Breast epithelium (tissue), 3 donors: ENCODE results near the gene UBE2L3.

ENCODE experiments used
- POLR2A ChIP-seq: fragments of 450-650 bp; IDR thresholded peaks from one replicate; pipeline ENCODE4 v1.6.1; 2016; ENCODE audit warnings: antibody characterized with exemption, mild to moderate bottlenecking, moderate library complexity
- TF ChIP-seq, protein P1 (sequence below), 3 donors: fragments of 450-650 bp; IDR thresholded peaks; one replicate each; pipeline ENCODE4 v1.5.1; 2016 to 2017; ENCODE audit warnings: antibody characterized with exemption in 3 of 3, mild to moderate bottlenecking in 3 of 3, moderate library complexity in 3 of 3

DNA sequence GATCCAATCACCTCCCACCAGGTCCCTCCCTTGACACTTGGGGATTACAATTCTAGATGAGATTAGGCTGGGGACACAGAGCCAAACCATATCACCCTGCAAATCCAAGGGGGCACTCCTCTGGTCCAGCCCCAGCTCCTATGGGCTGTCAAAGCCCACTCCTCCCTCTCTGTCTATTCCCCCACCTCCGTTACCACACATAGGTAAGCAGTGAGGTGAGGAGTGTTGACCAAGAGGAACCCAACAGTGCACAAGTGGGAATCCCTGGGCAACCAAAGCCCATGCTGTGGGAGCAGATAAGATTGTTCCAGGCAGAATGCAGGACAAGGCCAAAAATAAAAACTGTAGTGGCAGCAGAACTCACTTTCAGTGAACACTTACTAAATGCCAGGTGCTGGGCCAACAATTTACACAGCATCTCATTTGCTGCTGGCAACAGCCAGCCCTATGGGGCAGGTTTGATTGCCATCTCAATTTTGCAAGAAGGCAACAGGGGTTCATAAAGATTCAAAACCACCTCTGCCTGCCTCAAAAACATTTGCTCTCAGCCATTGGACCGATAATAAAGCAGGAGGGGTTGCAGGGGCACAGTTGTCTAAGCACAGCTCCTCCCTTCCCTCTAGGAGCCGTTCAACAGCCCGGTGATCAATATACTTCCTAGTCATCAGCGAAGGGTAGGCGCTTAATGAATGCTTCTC, 83.5 kb downstream of the UBE2L3 start:
- no peak for TF ChIP-seq POLR2A
- TF ChIP-seq, protein P1, sequence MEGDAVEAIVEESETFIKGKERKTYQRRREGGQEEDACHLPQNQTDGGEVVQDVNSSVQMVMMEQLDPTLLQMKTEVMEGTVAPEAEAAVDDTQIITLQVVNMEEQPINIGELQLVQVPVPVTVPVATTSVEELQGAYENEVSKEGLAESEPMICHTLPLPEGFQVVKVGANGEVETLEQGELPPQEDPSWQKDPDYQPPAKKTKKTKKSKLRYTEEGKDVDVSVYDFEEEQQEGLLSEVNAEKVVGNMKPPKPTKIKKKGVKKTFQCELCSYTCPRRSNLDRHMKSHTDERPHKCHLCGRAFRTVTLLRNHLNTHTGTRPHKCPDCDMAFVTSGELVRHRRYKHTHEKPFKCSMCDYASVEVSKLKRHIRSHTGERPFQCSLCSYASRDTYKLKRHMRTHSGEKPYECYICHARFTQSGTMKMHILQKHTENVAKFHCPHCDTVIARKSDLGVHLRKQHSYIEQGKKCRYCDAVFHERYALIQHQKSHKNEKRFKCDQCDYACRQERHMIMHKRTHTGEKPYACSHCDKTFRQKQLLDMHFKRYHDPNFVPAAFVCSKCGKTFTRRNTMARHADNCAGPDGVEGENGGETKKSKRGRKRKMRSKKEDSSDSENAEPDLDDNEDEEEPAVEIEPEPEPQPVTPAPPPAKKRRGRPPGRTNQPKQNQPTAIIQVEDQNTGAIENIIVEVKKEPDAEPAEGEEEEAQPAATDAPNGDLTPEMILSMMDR (IDR thresholded peaks at IDR 0.05) = no peak
